PC-3 (cell line): Measurements from ENCODE around the gene ADCY3.
"Not testable (repeated sequence)": the region's sequence is repeated elsewhere in the genome, so short reads cannot be mapped to it uniquely, and the experiment has no call there.

Experiments
- CTCF ChIP-seq: fragments of 300-600 bp; sonication (generic); conservative IDR thresholded peaks from 2 replicates; pipeline ENCODE4 v1.5.1; 2017; ENCODE audit warnings: antibody characterized with exemption, low read depth, mild to moderate bottlenecking, low read length
- EZH2 ChIP-seq: fragments of 300-600 bp; sonication (generic); IDR thresholded peaks from one replicate; pipeline ENCODE4 v1.6.1; 2017; ENCODE audit warnings: antibody characterized with exemption, mild to moderate bottlenecking, low read length; ENCODE audit not compliant: unreplicated experiment
- EZH2phosphoT487 ChIP-seq: fragments of 300-600 bp; sonication (generic); IDR thresholded peaks from 2 replicates; pipeline ENCODE4 v1.6.1; 2018; ENCODE audit warnings: mild to moderate bottlenecking, antibody characterized with exemption, low read length, borderline replicate concordance

- not testable (repeated sequence) for TF ChIP-seq CTCF, EZH2, EZH2phosphoT487
Observed at GRCh38 chr2:24800487-24800886, 119.5 kb downstream of the ADCY3 start.
